ENCODE measurements around the gene HOXA3. TPM values are rescaled to one million over a fixed set of nuclear protein-coding genes. Genes with fewer than 3 reads are reported as not detected.

HOXA3 gene
- total RNA-seq, 1 experiment from 2014 or later, result not detected

DNA sequence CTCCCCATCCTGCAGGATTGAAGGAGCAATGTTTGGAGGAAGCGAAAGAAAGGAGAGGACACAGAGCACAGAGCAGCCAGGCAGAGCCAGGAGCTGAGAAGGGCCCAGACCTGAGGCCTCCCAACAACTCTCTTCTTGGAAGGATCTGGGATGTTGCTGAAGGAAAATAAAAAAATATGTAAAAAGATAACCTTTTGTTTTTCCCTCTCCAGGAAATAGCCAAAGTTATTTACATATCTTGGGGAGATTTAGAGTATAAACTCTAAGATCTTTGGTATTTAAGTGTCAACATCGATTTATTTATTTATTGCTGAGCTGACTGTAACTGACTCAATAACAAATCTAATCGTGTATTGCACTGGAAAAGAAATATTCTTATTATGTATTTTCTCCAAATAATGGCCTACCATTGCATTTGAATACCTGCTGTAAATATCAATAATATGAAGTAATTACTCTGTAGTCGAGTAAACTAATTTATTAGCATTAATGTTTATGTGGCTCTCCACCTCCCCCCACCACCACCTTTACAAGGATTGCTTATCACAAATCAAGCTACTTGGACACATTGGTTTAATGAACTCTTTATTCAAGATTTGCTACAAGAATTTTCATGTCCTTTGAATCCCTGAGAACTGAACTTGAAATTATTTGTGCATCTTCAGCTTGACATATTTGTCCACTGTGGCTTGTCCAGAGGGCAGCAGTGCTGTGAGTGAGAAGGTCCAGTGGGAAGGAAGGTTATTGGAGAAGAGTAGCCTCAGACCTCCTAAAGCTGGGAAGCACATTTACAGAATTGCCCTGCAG is 34.5 kb upstream of the HOXA3 start:
- 0 out of 2 replicates have a peak, but pooled peaks cover 3% of the 10 kb centered on the region for H3K36me3 Mint-ChIP-seq
- ChIA-PET POLR2A (no interaction called here), CTCF (interaction anchor here (1.0 to 5.5 kb wide), 4 partner anchors 7 to 23 kb away, joined by 3 to 34 read pairs (median 6); no protein-coding TSS in a partner anchor)
- peaks cover 52% of the 10 kb centered on the region for H3K4me1 Mint-ChIP-seq
- no peak overlapping the region for H3K27ac Mint-ChIP-seq
- DNase-seq (ENCODE audit: low spot score) (no peak), ATAC-seq (no peak)
- no peak overlapping the region for H3K4me3 Mint-ChIP-seq
- TF ChIP-seq ZSCAN18 (CRISPR knock-in tag; IDR thresholded peaks at IDR 0.05), result no peak
- TF ChIP-seq, protein P1, sequence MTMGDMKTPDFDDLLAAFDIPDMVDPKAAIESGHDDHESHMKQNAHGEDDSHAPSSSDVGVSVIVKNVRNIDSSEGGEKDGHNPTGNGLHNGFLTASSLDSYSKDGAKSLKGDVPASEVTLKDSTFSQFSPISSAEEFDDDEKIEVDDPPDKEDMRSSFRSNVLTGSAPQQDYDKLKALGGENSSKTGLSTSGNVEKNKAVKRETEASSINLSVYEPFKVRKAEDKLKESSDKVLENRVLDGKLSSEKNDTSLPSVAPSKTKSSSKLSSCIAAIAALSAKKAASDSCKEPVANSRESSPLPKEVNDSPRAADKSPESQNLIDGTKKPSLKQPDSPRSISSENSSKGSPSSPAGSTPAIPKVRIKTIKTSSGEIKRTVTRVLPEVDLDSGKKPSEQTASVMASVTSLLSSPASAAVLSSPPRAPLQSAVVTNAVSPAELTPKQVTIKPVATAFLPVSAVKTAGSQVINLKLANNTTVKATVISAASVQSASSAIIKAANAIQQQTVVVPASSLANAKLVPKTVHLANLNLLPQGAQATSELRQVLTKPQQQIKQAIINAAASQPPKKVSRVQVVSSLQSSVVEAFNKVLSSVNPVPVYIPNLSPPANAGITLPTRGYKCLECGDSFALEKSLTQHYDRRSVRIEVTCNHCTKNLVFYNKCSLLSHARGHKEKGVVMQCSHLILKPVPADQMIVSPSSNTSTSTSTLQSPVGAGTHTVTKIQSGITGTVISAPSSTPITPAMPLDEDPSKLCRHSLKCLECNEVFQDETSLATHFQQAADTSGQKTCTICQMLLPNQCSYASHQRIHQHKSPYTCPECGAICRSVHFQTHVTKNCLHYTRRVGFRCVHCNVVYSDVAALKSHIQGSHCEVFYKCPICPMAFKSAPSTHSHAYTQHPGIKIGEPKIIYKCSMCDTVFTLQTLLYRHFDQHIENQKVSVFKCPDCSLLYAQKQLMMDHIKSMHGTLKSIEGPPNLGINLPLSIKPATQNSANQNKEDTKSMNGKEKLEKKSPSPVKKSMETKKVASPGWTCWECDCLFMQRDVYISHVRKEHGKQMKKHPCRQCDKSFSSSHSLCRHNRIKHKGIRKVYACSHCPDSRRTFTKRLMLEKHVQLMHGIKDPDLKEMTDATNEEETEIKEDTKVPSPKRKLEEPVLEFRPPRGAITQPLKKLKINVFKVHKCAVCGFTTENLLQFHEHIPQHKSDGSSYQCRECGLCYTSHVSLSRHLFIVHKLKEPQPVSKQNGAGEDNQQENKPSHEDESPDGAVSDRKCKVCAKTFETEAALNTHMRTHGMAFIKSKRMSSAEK (CRISPR knock-in tag; IDR thresholded peaks at IDR 0.05; ENCODE audit: borderline replicate concordance), result no peak
- TF ChIP-seq, protein P2, sequence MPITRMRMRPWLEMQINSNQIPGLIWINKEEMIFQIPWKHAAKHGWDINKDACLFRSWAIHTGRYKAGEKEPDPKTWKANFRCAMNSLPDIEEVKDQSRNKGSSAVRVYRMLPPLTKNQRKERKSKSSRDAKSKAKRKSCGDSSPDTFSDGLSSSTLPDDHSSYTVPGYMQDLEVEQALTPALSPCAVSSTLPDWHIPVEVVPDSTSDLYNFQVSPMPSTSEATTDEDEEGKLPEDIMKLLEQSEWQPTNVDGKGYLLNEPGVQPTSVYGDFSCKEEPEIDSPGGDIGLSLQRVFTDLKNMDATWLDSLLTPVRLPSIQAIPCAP (CRISPR knock-in tag; IDR thresholded peaks at IDR 0.05), result no peak
- TF ChIP-seq, protein P3, sequence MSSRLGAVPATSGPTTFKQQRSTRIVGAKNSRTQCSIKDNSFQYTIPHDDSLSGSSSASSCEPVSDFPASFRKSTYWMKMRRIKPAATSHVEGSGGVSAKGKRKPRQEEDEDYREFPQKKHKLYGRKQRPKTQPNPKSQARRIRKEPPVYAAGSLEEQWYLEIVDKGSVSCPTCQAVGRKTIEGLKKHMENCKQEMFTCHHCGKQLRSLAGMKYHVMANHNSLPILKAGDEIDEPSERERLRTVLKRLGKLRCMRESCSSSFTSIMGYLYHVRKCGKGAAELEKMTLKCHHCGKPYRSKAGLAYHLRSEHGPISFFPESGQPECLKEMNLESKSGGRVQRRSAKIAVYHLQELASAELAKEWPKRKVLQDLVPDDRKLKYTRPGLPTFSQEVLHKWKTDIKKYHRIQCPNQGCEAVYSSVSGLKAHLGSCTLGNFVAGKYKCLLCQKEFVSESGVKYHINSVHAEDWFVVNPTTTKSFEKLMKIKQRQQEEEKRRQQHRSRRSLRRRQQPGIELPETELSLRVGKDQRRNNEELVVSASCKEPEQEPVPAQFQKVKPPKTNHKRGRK (CRISPR knock-in tag; IDR thresholded peaks at IDR 0.05; ENCODE audit: borderline replicate concordance), result no peak
- no peak for TF ChIP-seq NFATC4 (CRISPR knock-in tag; IDR thresholded peaks at IDR 0.05)
- TF ChIP-seq NR3C1 (CRISPR knock-in tag; conservative IDR thresholded peaks at IDR 0.05; ENCODE audit: low read depth), result no peak
- no peak for TF ChIP-seq ZNF281 (CRISPR knock-in tag; IDR thresholded peaks at IDR 0.05)
- TF ChIP-seq, protein P4, sequence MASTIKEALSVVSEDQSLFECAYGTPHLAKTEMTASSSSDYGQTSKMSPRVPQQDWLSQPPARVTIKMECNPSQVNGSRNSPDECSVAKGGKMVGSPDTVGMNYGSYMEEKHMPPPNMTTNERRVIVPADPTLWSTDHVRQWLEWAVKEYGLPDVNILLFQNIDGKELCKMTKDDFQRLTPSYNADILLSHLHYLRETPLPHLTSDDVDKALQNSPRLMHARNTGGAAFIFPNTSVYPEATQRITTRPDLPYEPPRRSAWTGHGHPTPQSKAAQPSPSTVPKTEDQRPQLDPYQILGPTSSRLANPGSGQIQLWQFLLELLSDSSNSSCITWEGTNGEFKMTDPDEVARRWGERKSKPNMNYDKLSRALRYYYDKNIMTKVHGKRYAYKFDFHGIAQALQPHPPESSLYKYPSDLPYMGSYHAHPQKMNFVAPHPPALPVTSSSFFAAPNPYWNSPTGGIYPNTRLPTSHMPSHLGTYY (CRISPR knock-in tag; IDR thresholded peaks at IDR 0.05), result no peak
- no peak for TF ChIP-seq GTF2I (CRISPR knock-in tag; conservative IDR thresholded peaks at IDR 0.05)
- no peak for TF ChIP-seq CBFB (CRISPR knock-in tag; IDR thresholded peaks at IDR 0.05; ENCODE audit: low read depth)
- no peak for TF ChIP-seq ATF2 (CRISPR knock-in tag; IDR thresholded peaks at IDR 0.05; ENCODE audit: borderline replicate concordance, low read depth)
- H3K27me3 Mint-ChIP-seq (ENCODE audit: low read depth), result peaks cover 100% of the 10 kb centered on the region
- H3K9me3 Mint-ChIP-seq, result no peaks in the 10 kb centered on the region

All from WTC11 (cell line).